Activated CD4-positive, alpha-beta T cell treated with anti-CD3 and anti-CD28 coated beads, Interleukin-2, amount 10 ng/mL, durations not matched to agents 7 days and 5 days (primary cell): ENCODE measurements around the gene LCLAT1. TPM values are rescaled to one million over a fixed set of nuclear protein-coding genes. Genes with fewer than 3 reads are reported as not detected.
A peak's percentile ranks its signal among the peaks of the same experiment; 100 is the strongest.

Experiments
- CTCF ChIA-PET: fragments of 350-600 bp; sonication (Branson Sonifier 250); formaldehyde crosslinking; loops from one replicate; lab custom pipeline; 2021; ENCODE audit warnings: antibody characterized with exemption; lab: Charles Lee
- POLR2A ChIA-PET: fragments of 350-600 bp; sonication (Branson Sonifier 250); formaldehyde crosslinking; loops from one replicate; lab custom pipeline; 2021; ENCODE audit warnings: antibody characterized with exemption; lab: Charles Lee
- DNase-seq: peaks from one replicate; pipeline ENCODE4 v3.0.0-alpha.2; 2020
- H3K27ac Mint-ChIP-seq: one replicate; pipeline ENCODE4 v1.8.0; 2021; ENCODE audit warnings: mild to moderate bottlenecking, moderate library complexity, mixed read lengths
- H3K27me3 Mint-ChIP-seq: one replicate; pipeline ENCODE4 v1.8.0; 2021; ENCODE audit warnings: mixed read lengths
- H3K36me3 Mint-ChIP-seq: one replicate; pipeline ENCODE4 v1.8.0; 2021; ENCODE audit warnings: low read depth, mixed read lengths
- H3K4me1 Mint-ChIP-seq: one replicate; pipeline ENCODE4 v1.8.0; 2021; ENCODE audit warnings: mixed read lengths
- H3K4me3 Mint-ChIP-seq: one replicate; pipeline ENCODE4 v1.8.0; 2021; ENCODE audit warnings: mild to moderate bottlenecking, moderate library complexity, mixed read lengths
- H3K9me3 Mint-ChIP-seq: one replicate; pipeline ENCODE4 v1.8.0; 2021; ENCODE audit warnings: mixed read lengths
- total RNA-seq, 2 experiments: library from RNA; stranded (reverse); gene quantifications; one replicate each; pipeline ENCODE4 v1.2.3, GENCODE V29; 2021

LCLAT1 gene
- total RNA-seq = 10 to 100 TPM; 20.7 to 24.6 TPM

- Mint-ChIP-seq H3K36me3 (peaks cover 16% of the 10 kb centered on the region), H3K27ac (peak within 1 kb of the TSS; percentile 97), H3K4me1 (peaks cover 24% of the 10 kb centered on the region), H3K9me3 (no peaks in the 10 kb centered on the region), H3K27me3 (no peaks in the 10 kb centered on the region), H3K4me3 (peak within 1 kb of the TSS; percentile 96)
- DNase-seq = peak; percentile 85
- CTCF ChIA-PET = interaction anchor here (0.9 to 3.2 kb wide), 11 partner anchors 9 to 239 kb away, joined by 3 to 10 read pairs (median 4); no protein-coding TSS in a partner anchor
- POLR2A ChIA-PET = no interaction called here
Observed at GRCh38 chr2:30447149-30448045, at the start of gene LCLAT1. LCLAT1 (plus strand) TSS chr2:30447246; CDS start chr2:30525591, 78,345 bp downstream.

- Mint-ChIP-seq H3K4me1 (no peaks in the 10 kb centered on the region), H3K27ac (no peak overlapping the region), H3K4me3 (no peak overlapping the region), H3K36me3 (no peaks in the 10 kb centered on the region), H3K9me3 (no peaks in the 10 kb centered on the region), H3K27me3 (no peaks in the 10 kb centered on the region)
- CTCF ChIA-PET = no interaction called here
- POLR2A ChIA-PET = interaction anchor here (0.9 kb wide), 1 partner anchor 14 kb away, joined by 4 read pairs; no protein-coding TSS in a partner anchor
- no peak for DNase-seq
Observed at GRCh38 chr2:30398084-30398873, 48.8 kb upstream of the LCLAT1 start.

GRCh38 chr2:30400151-30400954, 46.7 kb upstream of the LCLAT1 start:
- Mint-ChIP-seq H3K27ac (no peak overlapping the region), H3K27me3 (no peaks in the 10 kb centered on the region), H3K9me3 (no peaks in the 10 kb centered on the region), H3K4me3 (no peak overlapping the region), H3K4me1 (peaks cover 6% of the 10 kb centered on the region), H3K36me3 (no peaks in the 10 kb centered on the region)
- ChIA-PET POLR2A (interaction anchor here (0.6 kb wide), 1 partner anchor 22 kb away, joined by 4 read pairs; no protein-coding TSS in a partner anchor), CTCF (interaction anchor here (0.7 to 1.4 kb wide), 6 partner anchors 9 to 235 kb away, joined by 3 to 6 read pairs (median 4); no protein-coding TSS in a partner anchor)
- no peak for DNase-seq

- H3K9me3 Mint-ChIP-seq = peaks cover 5% of the 10 kb centered on the region
- no peaks in the 10 kb centered on the region for H3K27me3 Mint-ChIP-seq
- H3K4me1 Mint-ChIP-seq = peaks cover 9% of the 10 kb centered on the region
- DNase-seq = no peak
- H3K27ac Mint-ChIP-seq = no peak overlapping the region
- no peaks in the 10 kb centered on the region for H3K36me3 Mint-ChIP-seq
- ChIA-PET POLR2A (no interaction called here), CTCF (interaction anchor here (0.8 to 1.6 kb wide), 5 partner anchors 8 to 40 kb away, joined by 3 to 4 read pairs (median 3); no protein-coding TSS in a partner anchor)
- no peak overlapping the region for H3K4me3 Mint-ChIP-seq
Observed at GRCh38 chr2:30402441-30403182, 44.4 kb upstream of the LCLAT1 start.

- ChIA-PET POLR2A (no interaction called here), CTCF (interaction anchor here (1.2 to 1.6 kb wide), 3 partner anchors 9 to 30 kb away, joined by 3 to 4 read pairs (median 3); no protein-coding TSS in a partner anchor)
- DNase-seq = no peak
- Mint-ChIP-seq H3K36me3 (no peaks in the 10 kb centered on the region), H3K4me3 (no peak overlapping the region), H3K27me3 (no peaks in the 10 kb centered on the region), H3K27ac (no peak overlapping the region), H3K4me1 (peaks cover 19% of the 10 kb centered on the region), H3K9me3 (peaks cover 5% of the 10 kb centered on the region)
Observed at GRCh38 chr2:30403592-30404312, 43.3 kb upstream of the LCLAT1 start.

- Mint-ChIP-seq H3K9me3 (peaks cover 5% of the 10 kb centered on the region), H3K4me3 (no peak overlapping the region), H3K4me1 (peaks cover 27% of the 10 kb centered on the region), H3K27ac (peak overlapping the region; percentile 26), H3K36me3 (no peaks in the 10 kb centered on the region), H3K27me3 (no peaks in the 10 kb centered on the region)
- POLR2A ChIA-PET = no interaction called here
- CTCF ChIA-PET = interaction anchor here (1.2 to 1.5 kb wide), 2 partner anchors 24 to 31 kb away, joined by 3 to 4 read pairs; no protein-coding TSS in a partner anchor
- no peak for DNase-seq
Observed at GRCh38 chr2:30404319-30405259, 42.5 kb upstream of the LCLAT1 start.

GRCh38 chr2:30405260-30405605, 41.8 kb upstream of the LCLAT1 start:
- peak overlapping the region; percentile 4 for H3K27ac Mint-ChIP-seq

GRCh38 chr2:30406853-30407252, 40.2 kb upstream of the LCLAT1 start:
- H3K27me3 Mint-ChIP-seq = no peaks in the 10 kb centered on the region
- POLR2A ChIA-PET = no interaction called here
- peaks cover 5% of the 10 kb centered on the region for H3K9me3 Mint-ChIP-seq
- no peak for DNase-seq
- no peaks in the 10 kb centered on the region for H3K36me3 Mint-ChIP-seq
- H3K4me1 Mint-ChIP-seq = peaks cover 39% of the 10 kb centered on the region
- no peak overlapping the region for H3K4me3 Mint-ChIP-seq
- no peak overlapping the region for H3K27ac Mint-ChIP-seq
- CTCF ChIA-PET = interaction anchor here (0.6 to 1.7 kb wide), 3 partner anchors 13 to 17 kb away, joined by 3 to 5 read pairs (median 3); no protein-coding TSS in a partner anchor

More at GRCh38 chr2:30405260-30405605, 41.8 kb upstream of the LCLAT1 start:
- ChIA-PET CTCF (interaction anchor here (1.2 kb wide), 1 partner anchor 31 kb away, joined by 3 read pairs; no protein-coding TSS in a partner anchor), POLR2A (interaction anchor here (0.5 kb wide), 1 partner anchor 64 kb away, joined by 3 read pairs; no protein-coding TSS in a partner anchor)
- no peak for DNase-seq
- Mint-ChIP-seq H3K4me3 (no peak overlapping the region), H3K36me3 (no peaks in the 10 kb centered on the region), H3K4me1 (peaks cover 32% of the 10 kb centered on the region), H3K27me3 (no peaks in the 10 kb centered on the region), H3K9me3 (peaks cover 5% of the 10 kb centered on the region)

- Mint-ChIP-seq H3K4me1 (peaks cover 39% of the 10 kb centered on the region), H3K9me3 (peaks cover 5% of the 10 kb centered on the region), H3K36me3 (no peaks in the 10 kb centered on the region), H3K27me3 (no peaks in the 10 kb centered on the region), H3K4me3 (no peak overlapping the region), H3K27ac (peak overlapping the region; percentile 46)
- no peak for DNase-seq
- ChIA-PET POLR2A (no interaction called here), CTCF (interaction anchor here (1.3 to 1.9 kb wide), 4 partner anchors 8 to 73 kb away, joined by 3 to 6 read pairs (median 4); no protein-coding TSS in a partner anchor)
Observed at GRCh38 chr2:30408961-30409387, 38.1 kb upstream of the LCLAT1 start.

- DNase-seq = no peak
- Mint-ChIP-seq H3K4me1 (peaks cover 35% of the 10 kb centered on the region), H3K27me3 (no peaks in the 10 kb centered on the region), H3K9me3 (peaks cover 7% of the 10 kb centered on the region), H3K27ac (no peak overlapping the region), H3K36me3 (no peaks in the 10 kb centered on the region), H3K4me3 (no peak overlapping the region)
- CTCF ChIA-PET = interaction anchor here (1.0 to 1.9 kb wide), 6 partner anchors 9 to 74 kb away, joined by 3 to 6 read pairs (median 4); no protein-coding TSS in a partner anchor
- POLR2A ChIA-PET = no interaction called here
Observed at GRCh38 chr2:30410217-30410616, 36.8 kb upstream of the LCLAT1 start.
